Natural killer cell (primary cell): Measurements from ENCODE around the gene ATP8B1. TPM values are rescaled to one million over a fixed set of nuclear protein-coding genes. Genes with fewer than 3 reads are reported as not detected.

Experiments used
- ATAC-seq, 3 donors: fragments of 150-1000 bp in 2 of 3; fragments of 200-7000 bp in 1 of 3; cut with Tn5 transposase; 1 replicate in 1 of 3; 2 replicates in 2 of 3; pipeline ENCODE4 v1.10.0; 2021; ENCODE audit warnings: mild to moderate bottlenecking in 2 of 3, moderate library complexity in 2 of 3
- DNase-seq, 2 donors: peaks; one replicate each; pipeline versions ENCODE4 v3.0.0 to v3.0.0-alpha.2; 2013 to 2021; ENCODE audit warnings: mixed read lengths in 1 of 2
- H3K27ac ChIP-seq: one replicate; pipeline ENCODE4 v1.5.1; 2013; ENCODE audit warnings: mild to moderate bottlenecking, low read length
- H3K27me3 ChIP-seq: one replicate; pipeline ENCODE4 v1.6.1; 2013; ENCODE audit warnings: low read length; ENCODE audit not compliant: control insufficient read depth, insufficient read depth
- H3K36me3 ChIP-seq: one replicate; pipeline ENCODE4 v1.6.1; 2013; ENCODE audit warnings: low read length; ENCODE audit not compliant: control insufficient read depth, insufficient read depth
- H3K4me1 ChIP-seq: one replicate; pipeline ENCODE4 v1.6.1; 2013; ENCODE audit warnings: low read length; ENCODE audit not compliant: control insufficient read depth, insufficient read depth
- H3K4me3 ChIP-seq: one replicate; pipeline ENCODE4 v1.5.1; 2013; ENCODE audit warnings: low read length
- H3K9me3 ChIP-seq: one replicate; pipeline ENCODE4 v1.6.1; 2013; ENCODE audit warnings: low read length; ENCODE audit not compliant: control insufficient read depth, insufficient read depth
- H3K27ac Mint-ChIP-seq, 2 donors: one replicate each; pipeline ENCODE4 v1.8.0; 2022; ENCODE audit warnings: mild to moderate bottlenecking in 2 of 2, mixed read lengths in 2 of 2, moderate library complexity in 1 of 2
- H3K27me3 Mint-ChIP-seq, 2 donors: one replicate each; pipeline ENCODE4 v1.8.0; 2022; ENCODE audit warnings: low read depth in 2 of 2, mixed read lengths in 2 of 2
- H3K36me3 Mint-ChIP-seq: one replicate; pipeline ENCODE4 v1.8.0; 2022; ENCODE audit warnings: mixed read lengths
- H3K4me1 Mint-ChIP-seq, 2 donors: one replicate each; pipeline ENCODE4 v1.8.0; 2022; ENCODE audit warnings: mixed read lengths in 2 of 2
- H3K4me3 Mint-ChIP-seq: one replicate; pipeline ENCODE4 v1.8.0; 2022; ENCODE audit warnings: mild to moderate bottlenecking, moderate library complexity, mixed read lengths
- H3K9me3 Mint-ChIP-seq, 2 donors: one replicate each; pipeline ENCODE4 v1.8.0; 2022; ENCODE audit warnings: mixed read lengths in 2 of 2
- WGBS: methylation state at CpG from one replicate; pipeline ENCODE4 v1.1.7; 2013; ENCODE audit warnings: missing lambda C conversion rate; ENCODE audit not compliant: insufficient coverage; 5-methylcytosine and 5-hydroxymethylcytosine counted together
- intact Hi-C: fragments of 100-400 bp; cut with micrococcal nuclease; formaldehyde crosslinking; loops from one replicate; pipeline ENCODE4 v1.14.2; 2022
- total RNA-seq, 4 donors: library from RNA; stranded (reverse); fragments of 120-200 nt in 1 of 4; gene quantifications; one replicate each; pipeline versions ENCODE4 v1.2.3 to v1.2.4, GENCODE V29; 2013 to 2022
- TF ChIP-seq, protein P1 (sequence below): fragments of 200-600 bp; IDR thresholded peaks from one replicate; pipeline ENCODE4 v1.8.0; 2022; ENCODE audit warnings: antibody characterized with exemption

The ATP8B1 gene
- total RNA-seq, 3 donors from 2014 or later (not counting 1 experiment from before 2014, with no cell fraction given) = not detected

GRCh38 chr18:57631697-57632096 is 171.4 kb downstream of the ATP8B1 start:
- Histone ChIP-seq H3K9me3 (no peaks in the 10 kb centered on the region), H3K4me1 (peaks cover 17% of the 10 kb centered on the region), H3K27ac (no peak overlapping the region), H3K4me3 (peak overlapping the region; percentile 92), H3K36me3 (no peaks in the 10 kb centered on the region), H3K27me3 (no peaks in the 10 kb centered on the region)
- DNase-seq (no peak), ATAC-seq (no peak)
- H3K27me3 Mint-ChIP-seq = no peaks in the 10 kb centered on the region
- TF ChIP-seq, protein P1, sequence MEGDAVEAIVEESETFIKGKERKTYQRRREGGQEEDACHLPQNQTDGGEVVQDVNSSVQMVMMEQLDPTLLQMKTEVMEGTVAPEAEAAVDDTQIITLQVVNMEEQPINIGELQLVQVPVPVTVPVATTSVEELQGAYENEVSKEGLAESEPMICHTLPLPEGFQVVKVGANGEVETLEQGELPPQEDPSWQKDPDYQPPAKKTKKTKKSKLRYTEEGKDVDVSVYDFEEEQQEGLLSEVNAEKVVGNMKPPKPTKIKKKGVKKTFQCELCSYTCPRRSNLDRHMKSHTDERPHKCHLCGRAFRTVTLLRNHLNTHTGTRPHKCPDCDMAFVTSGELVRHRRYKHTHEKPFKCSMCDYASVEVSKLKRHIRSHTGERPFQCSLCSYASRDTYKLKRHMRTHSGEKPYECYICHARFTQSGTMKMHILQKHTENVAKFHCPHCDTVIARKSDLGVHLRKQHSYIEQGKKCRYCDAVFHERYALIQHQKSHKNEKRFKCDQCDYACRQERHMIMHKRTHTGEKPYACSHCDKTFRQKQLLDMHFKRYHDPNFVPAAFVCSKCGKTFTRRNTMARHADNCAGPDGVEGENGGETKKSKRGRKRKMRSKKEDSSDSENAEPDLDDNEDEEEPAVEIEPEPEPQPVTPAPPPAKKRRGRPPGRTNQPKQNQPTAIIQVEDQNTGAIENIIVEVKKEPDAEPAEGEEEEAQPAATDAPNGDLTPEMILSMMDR = no peak
- peak overlapping the region in 1 of 2 donors; percentile 37 for H3K27ac Mint-ChIP-seq
- no peaks in the 10 kb centered on the region for H3K36me3 Mint-ChIP-seq
- intact Hi-C loops = loop anchor here (2.0 kb wide), 1 partner anchor 45 kb away; the partner anchor contains the start of gene FECH
- H3K4me3 Mint-ChIP-seq = peak overlapping the region; percentile 97
- no peaks in the 10 kb centered on the region for H3K9me3 Mint-ChIP-seq
- peaks cover 10 to 22% of the 10 kb centered on the region in 2 donors for H3K4me1 Mint-ChIP-seq
- 84% methylated on average over 2 of the region's 2 CpGs for WGBS

GRCh38 chr18:57630754-57631595 is 172.1 kb downstream of the ATP8B1 start:
- TF ChIP-seq, protein P1 = no peak
- WGBS = 50% methylated on average over 9 of the region's 13 CpGs
- H3K4me1 Mint-ChIP-seq = peaks cover 10 to 22% of the 10 kb centered on the region in 2 donors
- H3K27me3 Mint-ChIP-seq = no peaks in the 10 kb centered on the region
- H3K36me3 Mint-ChIP-seq = no peaks in the 10 kb centered on the region
- no peaks in the 10 kb centered on the region for H3K27me3 ChIP-seq
- peak overlapping the region; percentile 67 for H3K27ac ChIP-seq
- peak overlapping the region; percentile 92 for H3K4me3 ChIP-seq
- H3K4me3 Mint-ChIP-seq = peak overlapping the region; percentile 97
- ATAC-seq (no peak), DNase-seq (no peak)
- no peaks in the 10 kb centered on the region for H3K9me3 ChIP-seq
- intact Hi-C loops = loop anchor here (1.0 to 2.0 kb wide), 2 partner anchors 10 to 44 kb away; partner anchors contain the start of genes FECH and NARS1
- H3K27ac Mint-ChIP-seq = peak overlapping the region; percentile 94 to 96
- no peaks in the 10 kb centered on the region for H3K9me3 Mint-ChIP-seq
- H3K36me3 ChIP-seq = no peaks in the 10 kb centered on the region
- H3K4me1 ChIP-seq = peaks cover 17% of the 10 kb centered on the region

GRCh38 chr18:57630002-57630753 is 172.9 kb downstream of the ATP8B1 start:
- Mint-ChIP-seq H3K27ac (peak overlapping the region; percentile 94 to 96), H3K9me3 (no peaks in the 10 kb centered on the region), H3K4me3 (peak overlapping the region; percentile 97), H3K4me1 (peaks cover 10 to 22% of the 10 kb centered on the region in 2 donors), H3K36me3 (no peaks in the 10 kb centered on the region), H3K27me3 (no peaks in the 10 kb centered on the region)
- Histone ChIP-seq H3K27ac (peak overlapping the region; percentile 67), H3K27me3 (no peaks in the 10 kb centered on the region), H3K4me1 (peaks cover 17% of the 10 kb centered on the region), H3K36me3 (no peaks in the 10 kb centered on the region), H3K4me3 (peak overlapping the region; percentile 92), H3K9me3 (no peaks in the 10 kb centered on the region)
- ATAC-seq = peak; percentile 97 to 100 (median 99)
- peak; percentile 93 to 96 for DNase-seq
- TF ChIP-seq, protein P1 = peak; percentile 64
- 4% methylated on average over 52 of the region's 52 CpGs for WGBS
- intact Hi-C loops = loop anchor here (1.0 to 2.0 kb wide), 2 partner anchors 9 to 43 kb away; partner anchors contain the start of genes FECH and NARS1
